Coronary artery (tissue), 2 donors: Measurements from ENCODE around the gene PSMB7.

Experiments used
- DNase-seq: peaks from one replicate; pipeline ENCODE4 v3.0.0-alpha.2; 2017; ENCODE audit warnings: low spot score
- H3K27ac ChIP-seq, 2 donors: fragments of 200-600 bp; sonication (generic); one replicate each; pipeline ENCODE4 v1.5.1; 2016 to 2019
- H3K4me3 ChIP-seq: fragments of 200-600 bp; sonication (generic); 2 replicates; pipeline ENCODE4 v1.5.1; 2016; ENCODE audit warnings: mild to moderate bottlenecking, moderate library complexity
- CTCF ChIP-seq: fragments of 200-600 bp; sonication (generic); IDR thresholded peaks from one replicate; pipeline ENCODE4 v1.5.1; 2019; ENCODE audit warnings: antibody characterized with exemption

Gene PSMB7

GRCh38 chr9:124443625-124444024, 28.4 kb upstream of the PSMB7 start:
- TF ChIP-seq CTCF, result no peak
- no peak overlapping the region for H3K4me3 ChIP-seq
- no peak overlapping the region for H3K27ac ChIP-seq
- DNase-seq, result no peak

- H3K4me3 ChIP-seq, result no peak overlapping the region
- TF ChIP-seq CTCF, result no peak
- no peak overlapping the region for H3K27ac ChIP-seq
- peak; percentile 11 for DNase-seq
These were observed 27.6 kb upstream of the PSMB7 start for GRCh38 chr9:124442826-124443225.

GRCh38 chr9:124442379-124442778, 27.1 kb upstream of the PSMB7 start:
- peak; percentile 14 for DNase-seq
- TF ChIP-seq CTCF, result no peak
- H3K27ac ChIP-seq, result no peak overlapping the region

GRCh38 chr9:124441291-124441690, 26.0 kb upstream of the PSMB7 start:
- DNase-seq, result peak; percentile 22
- Histone ChIP-seq H3K27ac (no peak overlapping the region), H3K4me3 (no peak overlapping the region)
- TF ChIP-seq CTCF, result no peak

More at GRCh38 chr9:124442379-124442778, 27.1 kb upstream of the PSMB7 start:
- H3K4me3 ChIP-seq, result no peak overlapping the region

DNA sequence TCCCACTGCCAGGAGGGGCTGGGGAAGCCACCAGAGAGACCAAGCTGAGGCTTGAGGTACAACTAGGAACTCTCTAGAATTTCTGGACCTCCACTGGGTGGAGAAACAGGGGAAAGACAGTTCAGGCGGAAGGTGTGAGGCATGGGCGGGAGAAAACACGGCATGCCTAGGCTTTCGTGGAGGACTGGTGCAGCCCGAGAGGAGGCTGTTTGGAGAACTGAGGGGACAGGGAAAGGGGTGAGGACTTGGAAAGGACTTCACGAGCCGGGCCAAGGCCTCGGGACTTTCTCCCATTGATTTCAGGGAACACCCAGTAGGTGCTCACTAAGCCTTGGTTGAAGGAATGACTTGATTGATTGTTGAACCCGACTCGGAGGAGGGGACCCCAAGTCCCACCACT, 25.5 kb upstream of the PSMB7 start:
- Histone ChIP-seq H3K4me3 (no peak overlapping the region), H3K27ac (no peak overlapping the region)
- DNase-seq, result peak; percentile 55
- no peak for TF ChIP-seq CTCF

- TF ChIP-seq CTCF, result no peak
- DNase-seq, result peak; percentile 45
- Histone ChIP-seq H3K27ac (no peak overlapping the region), H3K4me3 (no peak overlapping the region)
These were observed 24.5 kb upstream of the PSMB7 start for GRCh38 chr9:124439686-124440243.

DNA sequence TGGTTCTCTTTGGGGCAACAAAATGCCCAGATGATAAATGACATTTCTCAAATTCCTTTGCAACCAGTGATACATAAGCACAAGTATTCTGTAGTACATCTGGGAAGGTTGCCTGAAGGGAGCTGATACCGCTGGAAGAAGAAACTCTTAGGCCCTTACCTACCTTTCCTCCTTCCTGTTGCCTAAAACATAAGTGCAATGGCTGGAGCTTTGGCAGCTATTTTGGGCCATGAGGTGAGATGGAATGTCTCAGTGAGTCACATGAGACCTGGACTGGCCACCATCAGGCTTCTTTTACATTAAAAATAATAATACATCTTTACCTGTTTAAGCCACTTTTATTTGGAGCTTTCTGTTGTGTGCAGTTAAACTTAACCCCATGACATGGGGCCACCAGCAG, 23.8 kb upstream of the PSMB7 start:
- Histone ChIP-seq H3K4me3 (no peak overlapping the region), H3K27ac (no peak overlapping the region)
- TF ChIP-seq CTCF, result no peak
- DNase-seq, result no peak
